Peyer's patch (tissue), 4 donors: Measurements from ENCODE around the gene STARD3NL.

Experiments used
- POLR2A ChIP-seq, 2 donors: fragments of 450-650 bp; IDR thresholded peaks; one replicate each; pipeline ENCODE4 v1.5.1; 2017; ENCODE audit warnings: antibody characterized with exemption in 2 of 2, mild to moderate bottlenecking in 2 of 2, moderate library complexity in 2 of 2
- TF ChIP-seq, protein P1 (sequence below), 6 experiments: fragments of 450-650 bp in 4 of 6; fragments of 200-600 bp in 2 of 6; sonication (generic) in 1 of 6; IDR thresholded peaks; one replicate each; pipeline ENCODE4 v1.5.1; 2017 to 2019; ENCODE audit warnings: antibody characterized with exemption in 6 of 6, mild to moderate bottlenecking in 3 of 6, moderate library complexity in 1 of 6

DNA sequence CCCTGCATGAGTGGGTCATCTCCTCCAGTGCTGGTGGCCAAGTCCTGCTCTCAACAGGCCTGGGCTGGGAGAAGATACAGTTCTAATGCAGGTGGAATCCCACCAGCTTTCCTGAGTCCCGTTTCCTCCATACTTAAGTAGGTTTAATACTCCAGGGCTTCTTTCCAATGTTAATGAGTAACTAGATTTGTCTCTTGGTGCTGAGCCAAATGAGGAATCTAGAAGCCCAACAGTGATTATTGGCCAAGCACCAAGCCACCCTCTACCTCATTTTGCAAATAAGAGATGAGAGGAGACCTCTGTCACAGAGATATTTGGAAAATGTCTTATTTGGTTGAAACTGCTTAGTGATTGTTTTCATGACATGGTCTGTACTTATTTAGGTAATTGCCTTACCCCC lies 37.1 kb downstream of the STARD3NL start:
- TF ChIP-seq, protein P1, sequence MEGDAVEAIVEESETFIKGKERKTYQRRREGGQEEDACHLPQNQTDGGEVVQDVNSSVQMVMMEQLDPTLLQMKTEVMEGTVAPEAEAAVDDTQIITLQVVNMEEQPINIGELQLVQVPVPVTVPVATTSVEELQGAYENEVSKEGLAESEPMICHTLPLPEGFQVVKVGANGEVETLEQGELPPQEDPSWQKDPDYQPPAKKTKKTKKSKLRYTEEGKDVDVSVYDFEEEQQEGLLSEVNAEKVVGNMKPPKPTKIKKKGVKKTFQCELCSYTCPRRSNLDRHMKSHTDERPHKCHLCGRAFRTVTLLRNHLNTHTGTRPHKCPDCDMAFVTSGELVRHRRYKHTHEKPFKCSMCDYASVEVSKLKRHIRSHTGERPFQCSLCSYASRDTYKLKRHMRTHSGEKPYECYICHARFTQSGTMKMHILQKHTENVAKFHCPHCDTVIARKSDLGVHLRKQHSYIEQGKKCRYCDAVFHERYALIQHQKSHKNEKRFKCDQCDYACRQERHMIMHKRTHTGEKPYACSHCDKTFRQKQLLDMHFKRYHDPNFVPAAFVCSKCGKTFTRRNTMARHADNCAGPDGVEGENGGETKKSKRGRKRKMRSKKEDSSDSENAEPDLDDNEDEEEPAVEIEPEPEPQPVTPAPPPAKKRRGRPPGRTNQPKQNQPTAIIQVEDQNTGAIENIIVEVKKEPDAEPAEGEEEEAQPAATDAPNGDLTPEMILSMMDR (IDR thresholded peaks at IDR 0.05), result no peak
- TF ChIP-seq POLR2A (IDR thresholded peaks at IDR 0.05), result no peak
